ENCODE data around the gene NHLRC2.
"Not testable (repeated sequence)": the region's sequence is repeated elsewhere in the genome, so short reads cannot be mapped to it uniquely, and the experiment has no call there.

NHLRC2 gene, protein sequence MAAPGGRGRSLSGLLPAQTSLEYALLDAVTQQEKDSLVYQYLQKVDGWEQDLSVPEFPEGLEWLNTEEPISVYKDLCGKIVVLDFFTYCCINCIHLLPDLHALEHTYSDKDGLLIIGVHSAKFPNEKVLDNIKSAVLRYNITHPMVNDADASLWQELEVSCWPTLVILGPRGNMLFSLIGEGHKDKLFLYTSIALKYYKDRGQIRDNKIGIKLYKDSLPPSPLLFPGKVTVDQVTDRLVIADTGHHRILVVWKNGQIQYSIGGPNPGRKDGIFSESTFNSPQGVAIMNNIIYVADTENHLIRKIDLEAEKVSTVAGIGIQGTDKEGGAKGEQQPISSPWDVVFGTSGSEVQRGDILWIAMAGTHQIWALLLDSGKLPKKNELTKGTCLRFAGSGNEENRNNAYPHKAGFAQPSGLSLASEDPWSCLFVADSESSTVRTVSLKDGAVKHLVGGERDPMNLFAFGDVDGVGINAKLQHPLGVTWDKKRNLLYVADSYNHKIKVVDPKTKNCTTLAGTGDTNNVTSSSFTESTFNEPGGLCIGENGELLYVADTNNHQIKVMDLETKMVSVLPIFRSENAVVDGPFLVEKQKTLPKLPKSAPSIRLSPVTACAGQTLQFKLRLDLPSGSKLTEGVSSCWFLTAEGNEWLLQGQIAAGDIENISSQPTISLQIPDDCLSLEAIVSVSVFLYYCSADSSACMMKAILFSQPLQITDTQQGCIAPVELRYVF

GRCh38 chr10:113854013-113854760 is at the start of gene NHLRC2, which contains the start of gene DCLRE1A:
Gene NHLRC2, plus strand, starts transcription at chr10:113854661. Its CDS starts 212 bp downstream, at chr10:113854873.
Gene DCLRE1A, minus strand, starts transcription at chr10:113854082. Its CDS starts 900 bp downstream, at chr10:113853182.
- peak within 1 kb of the TSS; percentile 99 for H3K4me3 Mint-ChIP-seq
- peaks cover 56% of the 10 kb centered on the region for H3K4me1 Mint-ChIP-seq
- H3K27ac Mint-ChIP-seq, result peak within 1 kb of the TSS; percentile 99
- H3K27me3 Mint-ChIP-seq, result no peaks in the 10 kb centered on the region
- peaks cover 9% of the 10 kb centered on the region for H3K36me3 Mint-ChIP-seq
- no peaks in the 10 kb centered on the region for H3K9me3 Mint-ChIP-seq

GRCh38 chr10:113806503-113806902 is 48.0 kb upstream of the NHLRC2 start:
- no peaks in the 10 kb centered on the region for H3K4me1 Mint-ChIP-seq
- peaks cover 8% of the 10 kb centered on the region for H3K27me3 Mint-ChIP-seq
- H3K9me3 Mint-ChIP-seq, result no peaks in the 10 kb centered on the region
- H3K4me3 Mint-ChIP-seq, result no peak overlapping the region
- H3K27ac Mint-ChIP-seq, result no peak overlapping the region
- H3K36me3 Mint-ChIP-seq, result no peaks in the 10 kb centered on the region

GRCh38 chr10:113808168-113808567 is 46.3 kb upstream of the NHLRC2 start:
- Mint-ChIP-seq H3K4me3 (no peak overlapping the region), H3K9me3 (no peaks in the 10 kb centered on the region), H3K36me3 (no peaks in the 10 kb centered on the region), H3K27ac (no peak overlapping the region), H3K27me3 (peaks cover 12% of the 10 kb centered on the region), H3K4me1 (no peaks in the 10 kb centered on the region)

DNA sequence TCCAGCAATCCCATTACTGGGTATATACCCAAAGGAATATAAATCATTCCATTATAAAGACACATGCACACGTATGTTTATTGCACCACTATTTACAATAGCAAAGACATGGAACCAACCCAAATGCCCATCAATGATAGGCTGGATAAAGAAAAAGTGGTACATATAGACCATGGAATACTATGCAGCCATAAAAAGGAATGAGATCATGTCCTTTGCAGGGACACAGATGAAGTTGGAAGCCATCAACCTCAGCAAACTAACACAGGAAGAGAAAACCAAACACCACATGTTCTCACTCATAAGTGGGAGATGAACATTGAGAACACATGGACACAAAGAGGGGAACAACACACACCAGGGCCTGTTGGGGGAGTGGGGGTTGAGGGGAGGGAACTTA is 39.8 kb upstream of the NHLRC2 start:
- not testable (repeated sequence) for H3K27me3 Mint-ChIP-seq, H3K4me1 Mint-ChIP-seq, H3K36me3 Mint-ChIP-seq, H3K9me3 Mint-ChIP-seq, H3K27ac Mint-ChIP-seq, H3K4me3 Mint-ChIP-seq

DNA sequence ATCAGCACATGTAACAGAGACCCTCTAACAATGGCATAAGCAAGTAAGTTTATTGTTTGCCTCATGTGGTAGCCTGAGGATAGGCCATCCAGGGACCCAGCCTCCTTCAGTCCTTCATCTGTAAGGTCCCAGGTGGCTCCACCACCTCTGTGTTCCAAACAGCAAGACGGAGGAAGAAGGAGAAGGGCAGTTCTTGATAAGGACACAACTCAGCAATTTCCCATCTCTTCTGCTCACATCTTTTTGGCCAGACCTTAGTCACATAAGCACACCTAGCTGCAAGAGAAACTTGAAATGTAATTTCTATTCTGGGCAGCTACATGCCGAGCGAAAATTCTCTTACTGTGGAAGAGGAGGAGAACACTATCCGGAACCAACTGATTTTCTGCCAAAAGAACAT is 34.5 kb upstream of the NHLRC2 start:
- H3K4me1 Mint-ChIP-seq, result no peaks in the 10 kb centered on the region
- no peak overlapping the region for H3K27ac Mint-ChIP-seq

GRCh38 chr10:113820507-113820906 is 34.0 kb upstream of the NHLRC2 start:
- H3K4me1 Mint-ChIP-seq, result no peaks in the 10 kb centered on the region
- no peaks in the 10 kb centered on the region for H3K36me3 Mint-ChIP-seq
- no peak overlapping the region for H3K27ac Mint-ChIP-seq
- H3K27me3 Mint-ChIP-seq, result no peaks in the 10 kb centered on the region
- H3K9me3 Mint-ChIP-seq, result no peaks in the 10 kb centered on the region
- no peak overlapping the region for H3K4me3 Mint-ChIP-seq

More for the DNA sequence above, 34.5 kb upstream of the NHLRC2 start:
- Mint-ChIP-seq H3K27me3 (no peaks in the 10 kb centered on the region), H3K4me3 (no peak overlapping the region), H3K36me3 (no peaks in the 10 kb centered on the region), H3K9me3 (no peaks in the 10 kb centered on the region)

- not testable (repeated sequence) for H3K4me1 Mint-ChIP-seq, H3K4me3 Mint-ChIP-seq, H3K36me3 Mint-ChIP-seq
Measured at GRCh38 chr10:113821306-113821705, 33.2 kb upstream of the NHLRC2 start.

DNA sequence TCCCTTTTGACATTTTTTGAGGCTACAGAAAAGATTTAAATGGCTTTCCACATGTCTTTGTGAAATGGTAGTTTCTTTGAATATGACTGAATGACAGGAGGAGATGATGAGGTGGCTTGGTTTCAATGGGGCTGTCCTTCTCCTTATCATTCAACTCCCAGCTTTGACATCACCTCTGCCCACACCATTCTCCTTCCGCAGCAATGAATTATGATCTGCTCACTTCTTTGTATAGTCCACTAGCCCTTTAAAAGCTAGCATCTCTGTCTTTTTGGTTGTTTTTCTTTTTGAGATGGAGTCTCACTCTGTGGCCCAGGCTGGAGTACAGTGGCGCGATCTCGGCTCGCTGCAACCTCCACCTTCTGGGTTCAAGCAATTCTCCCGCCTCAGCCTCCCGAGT is 32.3 kb upstream of the NHLRC2 start:
- no peak overlapping the region for H3K27ac Mint-ChIP-seq
- H3K4me1 Mint-ChIP-seq, result no peaks in the 10 kb centered on the region
- H3K27me3 Mint-ChIP-seq, result no peaks in the 10 kb centered on the region
- no peaks in the 10 kb centered on the region for H3K9me3 Mint-ChIP-seq
- H3K4me3 Mint-ChIP-seq, result no peak overlapping the region
- no peaks in the 10 kb centered on the region for H3K36me3 Mint-ChIP-seq

More at GRCh38 chr10:113821306-113821705, 33.2 kb upstream of the NHLRC2 start:
- H3K9me3 Mint-ChIP-seq, H3K27me3 Mint-ChIP-seq, H3K27ac Mint-ChIP-seq: not testable (repeated sequence)

DNA sequence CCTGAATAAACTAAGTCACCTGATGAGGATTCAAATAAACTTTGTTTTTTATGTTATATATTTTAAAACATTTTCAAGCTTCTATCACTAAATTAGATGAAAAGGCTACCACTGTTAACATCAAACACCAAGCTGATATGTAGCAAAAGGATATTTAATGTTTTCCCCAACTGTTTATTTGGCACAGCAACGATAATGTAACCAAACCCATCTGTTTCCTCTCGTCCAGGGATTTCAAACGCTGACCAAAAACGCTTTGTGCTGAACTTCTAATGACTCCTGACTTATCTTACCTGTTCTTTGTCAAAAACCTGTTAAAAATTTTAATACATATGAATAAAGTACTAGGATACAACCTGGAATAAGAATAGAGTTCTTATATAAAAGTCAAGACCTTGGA is 31.1 kb upstream of the NHLRC2 start:
- Mint-ChIP-seq H3K9me3 (no peaks in the 10 kb centered on the region), H3K4me1 (no peaks in the 10 kb centered on the region), H3K4me3 (no peak overlapping the region), H3K36me3 (no peaks in the 10 kb centered on the region), H3K27me3 (no peaks in the 10 kb centered on the region), H3K27ac (no peak overlapping the region)

- Mint-ChIP-seq H3K4me1 (no peaks in the 10 kb centered on the region), H3K9me3 (no peaks in the 10 kb centered on the region), H3K27ac (no peak overlapping the region), H3K36me3 (no peaks in the 10 kb centered on the region), H3K27me3 (peaks cover 1% of the 10 kb centered on the region), H3K4me3 (no peak overlapping the region)
Measured at GRCh38 chr10:113825791-113826190, 28.7 kb upstream of the NHLRC2 start.

- H3K27ac Mint-ChIP-seq, H3K4me1 Mint-ChIP-seq, H3K27me3 Mint-ChIP-seq, H3K9me3 Mint-ChIP-seq, H3K36me3 Mint-ChIP-seq, H3K4me3 Mint-ChIP-seq: not testable (repeated sequence)
Measured at GRCh38 chr10:113828567-113828966, 25.9 kb upstream of the NHLRC2 start.

DNA sequence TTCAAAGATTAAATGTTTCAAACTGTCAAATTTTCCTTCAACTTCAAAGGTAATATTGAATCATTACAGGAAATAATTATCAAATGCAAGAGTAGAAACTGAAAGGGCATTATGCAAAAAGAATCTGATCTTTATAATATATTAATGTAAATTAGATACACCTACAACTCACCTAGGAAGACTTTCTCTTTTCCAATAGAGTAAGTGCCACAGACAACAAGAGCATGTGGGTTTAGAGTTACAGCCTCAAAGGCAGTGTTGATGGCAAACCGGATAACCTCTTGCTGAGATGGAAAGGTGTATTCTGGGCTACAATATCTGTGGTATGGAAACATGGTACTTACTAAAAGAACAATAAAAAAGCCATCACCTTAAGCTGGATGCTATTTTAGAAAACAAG is 12.3 kb upstream of the NHLRC2 start:
- H3K27ac Mint-ChIP-seq, result peak overlapping the region; percentile 72
- H3K4me1 Mint-ChIP-seq, result peaks cover 8% of the 10 kb centered on the region
- H3K4me3 Mint-ChIP-seq, result peak overlapping the region; percentile 47
- H3K9me3 Mint-ChIP-seq, result no peaks in the 10 kb centered on the region
- peaks cover 16% of the 10 kb centered on the region for H3K36me3 Mint-ChIP-seq
- H3K27me3 Mint-ChIP-seq, result no peaks in the 10 kb centered on the region

DNA sequence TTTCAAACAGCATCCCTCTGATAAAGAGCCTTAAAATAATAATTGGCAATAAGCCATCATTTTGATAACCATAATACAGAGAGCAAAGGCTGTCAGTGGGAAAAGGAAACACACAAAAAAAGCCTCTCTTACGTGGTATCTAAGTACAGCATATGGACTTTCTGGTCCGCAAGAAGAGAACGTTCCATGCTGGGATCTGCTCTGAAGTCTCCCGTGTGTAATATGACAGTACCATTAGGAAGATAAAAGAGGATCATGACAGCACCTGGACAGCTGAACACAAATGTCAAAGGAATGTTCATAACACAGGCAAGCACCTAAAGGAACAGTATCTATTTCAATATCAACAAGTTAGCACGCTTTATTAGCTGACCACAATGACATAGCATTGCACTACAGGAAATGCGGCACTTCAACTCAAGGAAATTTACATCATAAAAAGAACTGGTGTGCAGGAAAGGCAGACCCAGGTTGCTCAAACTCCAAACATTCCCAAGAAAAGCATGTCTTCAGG is 10.4 kb upstream of the NHLRC2 start:
- H3K4me1 Mint-ChIP-seq, result peaks cover 19% of the 10 kb centered on the region
- no peak overlapping the region for H3K4me3 Mint-ChIP-seq
- H3K36me3 Mint-ChIP-seq, result peaks cover 21% of the 10 kb centered on the region
- H3K9me3 Mint-ChIP-seq, result no peaks in the 10 kb centered on the region
- H3K27ac Mint-ChIP-seq, result no peak overlapping the region
- H3K27me3 Mint-ChIP-seq, result no peaks in the 10 kb centered on the region

- peak overlapping the region; percentile 23 for H3K27ac Mint-ChIP-seq
- H3K4me3 Mint-ChIP-seq, result no peak overlapping the region
- H3K27me3 Mint-ChIP-seq, result no peaks in the 10 kb centered on the region
- peaks cover 16% of the 10 kb centered on the region for H3K36me3 Mint-ChIP-seq
- H3K4me1 Mint-ChIP-seq, result peaks cover 30% of the 10 kb centered on the region
- H3K9me3 Mint-ChIP-seq, result no peaks in the 10 kb centered on the region
Measured at GRCh38 chr10:113846036-113846435, 8.4 kb upstream of the NHLRC2 start.

- Mint-ChIP-seq H3K27me3 (no peaks in the 10 kb centered on the region), H3K27ac (no peak overlapping the region), H3K4me3 (no peak overlapping the region), H3K4me1 (peaks cover 39% of the 10 kb centered on the region), H3K9me3 (no peaks in the 10 kb centered on the region), H3K36me3 (peaks cover 11% of the 10 kb centered on the region)
Measured at GRCh38 chr10:113849140-113849803, 5.2 kb upstream of the NHLRC2 start.
